SK-N-MC (cell line): ENCODE measurements around the gene TEKT5.

Experiments
- DNase-seq: peaks from one replicate; pipeline ENCODE4 v3.0.0-alpha.2; 2011; ENCODE audit warnings: low read depth, low spot score
- H3K27ac ChIP-seq: fragments of 200-600 bp; sonication (generic); 2 replicates; pipeline ENCODE4 v1.5.1; 2016; ENCODE audit warnings: mixed run types
- H3K36me3 ChIP-seq: fragments of 200-600 bp; sonication (generic); 2 replicates; pipeline ENCODE4 v1.6.1; 2017; ENCODE audit warnings: antibody characterized with exemption, low read length, mixed read lengths; ENCODE audit not compliant: insufficient read depth
- H3K4me3 ChIP-seq: fragments of 200-600 bp; sonication (generic); 2 replicates; pipeline ENCODE4 v1.5.1; 2016
- H3K9ac ChIP-seq: fragments of 200-600 bp; sonication (generic); 2 replicates; pipeline ENCODE4 v1.8.0; 2017; ENCODE audit warnings: mixed run types, mixed read lengths; ENCODE audit not compliant: insufficient read length
- H3K9me3 ChIP-seq: fragments of 200-600 bp; sonication (generic); 2 replicates; pipeline ENCODE4 v1.6.1; 2017; ENCODE audit warnings: low read depth, mild to moderate bottlenecking, antibody characterized with exemption, low read length, moderate library complexity, mixed read lengths
- EZH2 ChIP-seq: fragments of 200-600 bp; sonication (generic); IDR thresholded peaks from one replicate; pipeline ENCODE4 v1.6.1; 2017; ENCODE audit warnings: antibody characterized with exemption
- FOXP2 ChIP-seq: optimal IDR thresholded peaks from 2 replicates; pipeline ENCODE3; 2011; ENCODE audit warnings: mild to moderate bottlenecking, moderate library complexity; ENCODE audit not compliant: insufficient read depth; ENCODE audit errors: extremely low read length, control extremely low read depth
- POLR2AphosphoS5 ChIP-seq: IDR thresholded peaks from 2 replicates; pipeline ENCODE4 v1.6.1; 2012; ENCODE audit warnings: mild to moderate bottlenecking, low read depth, low read length, borderline replicate concordance

The TEKT5 gene

GRCh38 chr16:10737068-10737625, 42.4 kb upstream of the TEKT5 start:
- H3K4me3 ChIP-seq: no peak overlapping the region
- H3K9me3 ChIP-seq: no peaks in the 10 kb centered on the region
- TF ChIP-seq EZH2 (no peak), POLR2AphosphoS5 (no peak), FOXP2 (no peak)
- peak; percentile 16 for DNase-seq
- H3K9ac ChIP-seq: no peak overlapping the region
- no peak overlapping the region for H3K27ac ChIP-seq
- H3K36me3 ChIP-seq: no peaks in the 10 kb centered on the region

GRCh38 chr16:10731790-10732189, 37.1 kb upstream of the TEKT5 start:
- Histone ChIP-seq H3K36me3 (no peaks in the 10 kb centered on the region), H3K9ac (no peak overlapping the region), H3K27ac (no peak overlapping the region), H3K4me3 (no peak overlapping the region), H3K9me3 (no peaks in the 10 kb centered on the region)
- no peak for TF ChIP-seq EZH2
- no peak for TF ChIP-seq POLR2AphosphoS5
- TF ChIP-seq FOXP2: no peak
- DNase-seq: no peak

- no peak for DNase-seq
- H3K27ac ChIP-seq: no peak overlapping the region
- TF ChIP-seq EZH2 (no peak), POLR2AphosphoS5 (no peak), FOXP2 (no peak)
Observed at GRCh38 chr16:10729104-10730048, 34.6 kb upstream of the TEKT5 start.

DNA sequence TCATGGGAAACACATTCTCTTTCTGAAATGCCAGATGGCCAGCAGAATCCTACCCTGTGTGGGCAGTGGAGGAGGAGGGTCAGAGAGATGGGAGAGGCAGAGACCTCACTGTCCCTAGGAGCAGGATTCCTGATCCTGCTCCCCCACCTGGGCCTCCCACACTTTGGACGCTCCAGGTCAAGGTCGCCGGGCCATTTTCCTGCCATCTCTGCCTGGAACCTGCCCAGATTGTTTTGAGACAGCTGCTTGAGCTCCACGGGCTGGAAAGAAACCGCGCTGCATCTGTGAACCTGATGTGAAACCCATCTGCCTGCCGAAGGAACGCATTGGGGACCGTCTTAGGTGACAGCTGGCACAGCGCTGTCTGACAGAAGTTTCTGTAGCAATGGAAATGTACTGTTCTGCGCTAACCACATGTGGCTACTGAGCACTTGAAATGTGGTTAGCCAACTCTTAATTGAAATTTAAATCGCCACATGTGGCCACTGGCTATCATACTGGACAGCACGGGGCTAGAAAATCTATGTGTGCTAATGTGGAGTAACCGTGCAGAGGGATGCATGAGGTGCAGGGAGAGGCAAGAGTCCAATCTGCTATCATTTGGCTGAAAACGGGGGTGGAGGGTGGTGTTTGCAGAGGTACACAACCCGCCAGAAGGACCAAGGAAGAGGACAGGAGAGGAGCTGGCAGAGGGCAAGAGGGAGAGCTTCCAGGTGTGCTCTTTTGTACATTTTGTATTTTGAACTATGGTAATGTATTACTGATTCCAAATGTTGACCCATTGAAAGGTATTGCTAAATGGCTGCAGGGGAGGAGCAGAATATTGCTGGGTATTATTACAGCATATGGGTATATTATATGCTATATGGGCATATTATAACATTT, 33.5 kb upstream of the TEKT5 start:
- TF ChIP-seq FOXP2: no peak
- TF ChIP-seq EZH2: no peak
- TF ChIP-seq POLR2AphosphoS5: no peak
- H3K4me3 ChIP-seq: no peak overlapping the region
- no peak for DNase-seq
- no peak overlapping the region for H3K27ac ChIP-seq
- H3K9ac ChIP-seq: no peak overlapping the region
- H3K36me3 ChIP-seq: no peaks in the 10 kb centered on the region
- no peaks in the 10 kb centered on the region for H3K9me3 ChIP-seq

More at GRCh38 chr16:10729104-10730048, 34.6 kb upstream of the TEKT5 start:
- H3K4me3 ChIP-seq: no peak overlapping the region
- no peaks in the 10 kb centered on the region for H3K36me3 ChIP-seq
- H3K9ac ChIP-seq: no peak overlapping the region
- no peaks in the 10 kb centered on the region for H3K9me3 ChIP-seq

- no peaks in the 10 kb centered on the region for H3K9me3 ChIP-seq
- TF ChIP-seq EZH2: no peak
- no peak for TF ChIP-seq FOXP2
- TF ChIP-seq POLR2AphosphoS5: no peak
- no peaks in the 10 kb centered on the region for H3K36me3 ChIP-seq
- DNase-seq: no peak
- no peak overlapping the region for H3K27ac ChIP-seq
- no peak overlapping the region for H3K4me3 ChIP-seq
- H3K9ac ChIP-seq: no peak overlapping the region
Observed at GRCh38 chr16:10708969-10709368, 14.2 kb upstream of the TEKT5 start.

DNA sequence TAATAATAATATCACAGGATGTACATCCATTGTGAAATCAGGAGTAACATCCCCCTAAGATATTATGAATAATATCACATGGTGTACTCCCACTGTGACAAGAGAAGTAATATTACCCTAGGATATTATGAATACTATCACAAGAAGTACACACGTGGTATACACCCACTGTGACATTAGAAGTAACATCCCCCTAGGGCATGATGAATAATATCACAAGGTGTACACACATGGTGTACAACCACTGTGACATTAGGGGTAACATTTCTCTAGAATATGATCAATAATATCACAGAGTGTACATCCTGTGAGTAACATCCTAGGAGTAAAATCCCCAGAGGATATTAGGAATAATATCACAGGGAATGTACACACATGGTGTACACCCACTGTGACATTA, 5.0 kb upstream of the TEKT5 start:
- TF ChIP-seq EZH2: no peak
- TF ChIP-seq POLR2AphosphoS5: no peak
- no peak for TF ChIP-seq FOXP2
- no peaks in the 10 kb centered on the region for H3K9me3 ChIP-seq
- no peak overlapping the region for H3K9ac ChIP-seq

GRCh38 chr16:10694306-10694705, 424 bp downstream of the TEKT5 start:
- Histone ChIP-seq H3K9me3 (no peaks in the 10 kb centered on the region), H3K9ac (no peak overlapping the region), H3K27ac (no peak overlapping the region), H3K4me3 (no peak overlapping the region), H3K36me3 (no peaks in the 10 kb centered on the region)
- no peak for TF ChIP-seq EZH2
- no peak for TF ChIP-seq FOXP2
- no peak for TF ChIP-seq POLR2AphosphoS5
- no peak for DNase-seq

More for the DNA sequence above, 5.0 kb upstream of the TEKT5 start:
- Histone ChIP-seq H3K27ac (no peak overlapping the region), H3K36me3 (no peaks in the 10 kb centered on the region), H3K4me3 (no peak overlapping the region)
- no peak for DNase-seq

- no peak for DNase-seq
- no peaks in the 10 kb centered on the region for H3K36me3 ChIP-seq
- H3K27ac ChIP-seq: no peak overlapping the region
- no peak overlapping the region for H3K4me3 ChIP-seq
- H3K9me3 ChIP-seq: no peaks in the 10 kb centered on the region
- TF ChIP-seq FOXP2 (no peak), EZH2 (no peak), POLR2AphosphoS5 (no peak)
- H3K9ac ChIP-seq: no peak overlapping the region
Observed at GRCh38 chr16:10693889-10694288, 841 bp downstream of the TEKT5 start.
